HG02678 (cell line): Measurements from ENCODE around the gene KCND1.

Source experiments
- ATAC-seq: cut with Tn5 transposase; IDR thresholded peaks from one replicate; pipeline ENCODE4 v1.9.1; 2021; ENCODE audit warnings: mild to moderate bottlenecking, moderate library complexity; ENCODE audit not compliant: unreplicated experiment

Gene KCND1

DNA sequence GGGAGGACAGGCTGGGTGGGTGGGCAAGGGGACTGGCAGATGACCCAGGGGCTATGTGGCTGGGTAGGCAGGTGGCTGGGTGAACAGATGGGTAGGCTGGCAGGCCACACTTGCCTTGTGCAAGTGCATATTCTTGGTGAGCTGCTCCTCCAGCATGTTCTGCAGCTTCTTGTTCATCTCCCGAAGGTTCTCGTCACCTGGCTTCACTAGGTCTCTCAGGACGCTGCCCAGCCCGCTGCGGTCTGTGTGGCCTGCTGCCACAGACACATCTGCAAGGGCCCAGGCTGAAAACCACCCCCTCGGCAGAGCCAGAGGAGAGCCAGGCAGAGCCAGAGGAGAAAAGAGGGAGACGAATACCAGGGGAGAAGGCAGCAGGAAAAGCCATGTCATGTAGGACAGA, 3.4 kb upstream of the KCND1 start:
- ATAC-seq: no peak

DNA sequence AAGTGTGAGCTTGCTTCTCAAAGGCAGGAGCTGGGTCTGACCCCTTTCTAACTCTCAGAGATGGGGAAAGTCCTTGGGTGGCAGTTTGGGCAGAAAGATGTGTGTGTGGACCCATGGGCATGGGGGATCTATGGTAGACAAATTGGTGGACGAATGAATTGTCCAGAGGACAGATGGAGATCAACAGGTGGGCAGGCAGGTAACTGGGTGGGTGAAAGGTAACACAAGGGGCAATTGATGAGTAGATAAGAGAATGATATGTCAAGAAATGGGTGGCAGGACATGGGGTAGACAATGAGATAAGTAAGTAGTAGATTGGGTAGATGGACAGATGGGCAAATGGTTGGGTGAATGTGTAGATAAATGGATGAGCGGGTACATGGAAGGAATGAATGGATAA, 2.9 kb upstream of the KCND1 start:
- ATAC-seq: no peak

DNA sequence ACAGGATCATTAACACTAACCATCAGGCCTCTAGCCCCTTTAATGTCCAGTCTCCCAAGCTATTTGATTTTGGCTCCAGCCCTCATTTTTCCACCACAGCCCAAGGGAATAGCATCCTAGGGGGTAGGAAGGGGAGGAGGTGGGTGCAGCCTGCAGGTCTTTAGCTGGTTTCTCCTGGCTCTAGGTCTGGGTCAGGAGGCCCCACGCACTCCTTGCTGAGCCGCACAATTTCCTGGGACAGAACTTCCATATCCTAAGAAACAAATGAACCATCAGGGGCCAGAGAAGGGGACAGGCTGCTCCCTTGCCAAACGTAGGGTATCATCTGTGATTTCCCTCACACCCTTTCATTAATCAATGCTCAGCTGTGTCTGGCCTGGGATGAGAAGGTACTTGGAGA, 2.4 kb upstream of the KCND1 start:
- ATAC-seq: no peak

DNA sequence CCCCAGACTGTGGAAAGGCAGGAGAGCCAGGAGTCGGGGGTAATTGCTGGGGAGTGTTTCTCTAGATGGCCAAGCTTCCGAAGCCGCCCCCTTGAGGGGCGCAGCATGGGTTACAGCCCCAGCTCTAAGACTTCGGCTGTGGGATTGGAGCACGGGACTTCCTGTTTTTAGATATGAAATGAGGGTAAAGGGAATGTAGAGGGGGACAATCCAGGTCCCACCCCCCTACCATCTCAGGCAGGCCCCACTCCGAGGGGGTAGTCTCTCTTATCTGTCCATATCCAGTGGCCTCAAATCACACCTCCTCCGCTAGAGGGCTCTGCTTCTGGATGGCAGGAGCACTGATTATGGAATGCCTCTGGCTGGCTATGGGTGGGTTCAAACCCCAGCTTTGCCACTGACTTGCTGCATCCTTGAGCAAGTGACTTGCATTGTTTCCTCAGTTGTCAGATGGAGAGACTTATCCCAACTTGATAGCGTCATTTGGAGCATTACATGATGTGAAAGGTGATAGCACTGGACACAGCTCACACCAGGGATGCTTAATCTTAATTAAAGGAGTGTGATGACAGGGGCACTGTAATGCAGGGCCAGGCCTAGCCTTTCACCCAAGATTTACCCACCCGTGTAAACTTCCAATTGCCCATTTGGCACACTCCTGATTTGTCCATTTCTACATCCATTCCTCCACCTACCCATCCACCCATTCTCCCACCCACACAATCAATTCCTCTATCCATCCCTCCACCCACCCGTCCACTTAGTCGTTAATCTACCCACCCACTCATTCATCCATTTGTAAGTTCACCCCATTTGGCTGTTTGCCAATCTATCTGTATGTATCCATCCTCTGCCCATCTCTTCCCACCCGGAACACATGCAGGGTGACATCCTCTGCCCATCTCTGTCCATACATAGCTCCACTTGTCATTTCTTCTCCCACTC, 848 bp upstream of the KCND1 start:
- ATAC-seq: no peak

DNA sequence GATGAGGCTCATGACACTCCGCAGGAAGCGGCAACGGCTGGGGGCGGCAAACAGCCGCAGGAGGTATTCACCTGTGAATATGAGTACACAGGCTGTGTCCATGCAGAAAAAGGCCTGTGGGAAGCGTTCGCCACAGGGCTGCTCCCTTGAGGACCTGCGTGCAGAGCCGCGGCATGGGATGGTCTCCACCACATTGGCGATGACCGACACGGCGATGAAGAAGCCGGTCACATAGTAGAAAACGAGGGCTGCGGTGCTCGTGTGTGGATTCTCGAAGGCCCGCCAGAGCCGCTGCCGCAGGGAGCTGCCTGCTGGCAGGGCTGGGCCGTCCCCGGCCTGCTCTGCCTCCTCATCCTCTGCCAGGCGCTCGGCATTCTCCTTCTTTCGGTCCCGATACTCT, 2.2 kb downstream of the KCND1 start:
- no peak for ATAC-seq

DNA sequence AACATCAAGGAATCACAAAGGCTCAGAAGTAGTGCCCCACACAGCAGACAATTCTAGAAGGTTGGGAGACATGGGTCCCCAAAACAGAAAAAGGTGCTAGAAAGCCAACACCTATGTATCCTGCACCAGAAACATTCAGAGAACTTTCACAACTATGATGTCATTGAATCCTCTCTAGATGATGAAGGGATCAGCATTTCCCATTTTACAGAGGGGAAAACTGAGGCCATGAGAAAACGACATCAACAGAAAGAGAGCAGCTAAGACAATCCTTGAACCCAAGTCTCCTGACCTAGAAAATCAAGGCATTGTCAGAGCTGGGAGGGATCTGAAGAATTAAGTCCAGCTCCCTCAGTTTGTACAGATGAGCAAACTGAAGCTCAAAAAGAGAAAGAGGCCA, 3.3 kb downstream of the KCND1 start:
- ATAC-seq: no peak

DNA sequence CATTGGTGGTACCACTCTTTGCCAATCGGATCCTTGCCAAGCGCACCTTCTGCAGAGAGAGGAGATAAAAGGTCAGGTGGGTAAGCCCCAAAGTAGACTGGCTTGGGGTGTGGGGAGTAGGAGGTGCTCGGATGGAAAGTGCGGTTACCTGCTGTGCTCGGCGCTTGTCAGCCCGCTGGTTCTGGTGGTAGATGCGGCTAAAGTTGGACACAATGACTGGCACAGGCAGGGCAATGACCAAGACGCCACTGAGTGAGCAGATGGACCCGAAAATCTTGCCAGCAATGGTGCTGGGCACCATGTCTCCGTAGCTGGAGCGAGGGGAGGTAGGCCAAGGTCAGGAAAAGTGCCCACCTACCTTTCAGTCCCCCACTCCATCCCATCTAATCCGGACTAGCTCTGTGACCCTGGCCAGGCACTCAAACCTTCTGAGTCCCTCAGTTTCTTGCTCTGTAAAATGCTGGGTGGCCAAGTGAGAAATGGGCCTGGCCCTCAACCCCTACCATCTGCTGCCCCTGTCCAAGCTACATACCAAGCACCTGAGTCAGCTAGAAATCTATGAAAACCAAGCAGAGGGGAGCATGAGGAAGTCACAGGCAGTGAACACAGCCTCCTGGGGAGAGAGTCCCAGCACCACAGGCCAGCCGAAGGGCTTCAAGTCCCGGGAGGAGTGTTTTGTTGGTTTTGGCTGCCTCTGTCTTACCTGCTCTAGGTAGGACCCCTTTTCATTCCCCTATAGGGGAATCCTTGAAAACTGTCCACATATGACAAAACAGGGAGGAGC, 4.7 kb downstream of the KCND1 start:
- ATAC-seq: no peak

DNA sequence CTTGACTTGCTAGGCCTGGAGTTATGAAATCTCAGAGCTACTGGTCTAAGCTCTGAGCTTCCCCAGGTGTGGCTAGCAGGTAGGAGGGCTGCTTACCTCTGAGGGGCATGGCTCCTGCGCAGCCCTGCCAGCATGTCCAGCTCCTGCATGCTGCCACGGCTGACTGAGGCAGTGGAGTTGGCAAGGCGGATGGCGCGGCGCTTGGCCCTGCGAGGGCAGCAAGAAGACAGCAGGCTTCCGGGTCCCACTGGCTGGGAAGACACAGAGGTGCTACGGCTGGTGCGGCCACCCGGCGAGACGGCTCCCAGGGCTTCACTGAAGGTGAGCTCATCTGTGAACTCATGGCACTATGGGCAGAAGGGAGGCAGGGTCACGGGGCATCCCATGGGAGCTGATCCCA, 5.7 kb downstream of the KCND1 start:
- ATAC-seq: no peak

DNA sequence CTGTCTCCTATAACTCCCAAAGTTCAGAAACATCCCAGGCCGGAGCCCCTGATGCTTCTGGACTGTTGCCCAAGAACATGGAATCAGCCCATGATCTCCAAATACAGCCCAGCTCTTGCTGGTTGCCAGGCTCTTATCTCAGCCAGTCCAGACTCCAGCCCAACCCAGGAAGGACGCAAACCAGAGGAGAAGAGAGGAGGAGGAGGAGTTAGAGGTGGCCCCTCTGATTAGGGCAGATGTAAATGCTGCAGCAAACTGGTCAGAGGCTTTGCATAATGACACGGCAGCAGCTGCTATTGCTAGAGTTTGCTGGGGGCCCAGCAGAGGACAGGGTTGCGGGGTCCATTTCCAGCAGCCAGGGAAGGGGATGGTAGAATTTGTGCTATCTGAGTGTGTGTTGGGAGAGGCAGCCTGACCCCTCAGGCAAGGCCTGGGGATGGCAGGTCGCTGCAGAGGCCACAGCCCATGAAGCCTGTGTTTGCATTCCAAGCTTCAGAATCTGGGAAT, 10.0 kb downstream of the KCND1 start:
- ATAC-seq: no peak

DNA sequence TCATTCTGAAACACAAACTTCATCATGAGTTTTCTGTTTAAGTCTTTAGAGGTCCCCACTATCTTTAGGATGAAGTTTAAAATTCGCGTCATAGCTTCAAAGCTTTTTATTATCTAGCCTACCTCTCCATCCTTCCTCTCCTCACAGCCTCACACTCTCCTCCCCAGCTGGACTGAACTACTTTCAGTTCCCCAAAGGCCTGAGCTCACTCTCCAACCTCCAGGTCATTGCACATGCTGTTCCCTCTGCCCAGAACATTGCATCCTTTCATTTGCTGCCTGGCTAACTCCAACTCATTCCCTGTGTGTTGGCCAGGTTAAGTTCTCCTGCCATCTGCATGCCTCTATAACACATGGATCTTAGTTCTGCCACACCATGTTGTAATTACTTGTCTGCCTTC, 11.4 kb downstream of the KCND1 start:
- no peak for ATAC-seq

DNA sequence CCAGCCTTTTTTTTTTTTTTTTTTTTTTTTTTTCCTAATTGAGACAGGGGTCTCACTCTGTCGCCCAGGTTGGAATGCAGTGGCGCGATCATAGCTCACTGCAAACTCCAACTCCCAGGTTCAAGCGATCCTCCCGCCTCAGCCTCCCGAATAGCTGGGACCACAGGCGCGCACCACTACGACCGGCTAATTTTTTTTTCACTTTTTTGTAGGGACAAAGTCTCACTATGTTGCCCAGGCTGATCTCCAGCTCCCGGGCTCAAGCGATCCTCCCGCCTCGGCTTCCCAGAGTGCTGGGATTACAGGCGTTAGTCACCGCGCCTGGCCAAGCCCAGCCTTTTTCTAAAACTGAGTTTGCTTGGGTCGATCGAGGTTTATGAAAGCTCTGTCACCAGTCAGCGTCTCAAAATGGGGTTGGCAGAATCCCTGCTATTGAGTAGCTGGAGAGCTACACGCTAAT, 13.0 kb downstream of the KCND1 start:
- no peak for ATAC-seq

DNA sequence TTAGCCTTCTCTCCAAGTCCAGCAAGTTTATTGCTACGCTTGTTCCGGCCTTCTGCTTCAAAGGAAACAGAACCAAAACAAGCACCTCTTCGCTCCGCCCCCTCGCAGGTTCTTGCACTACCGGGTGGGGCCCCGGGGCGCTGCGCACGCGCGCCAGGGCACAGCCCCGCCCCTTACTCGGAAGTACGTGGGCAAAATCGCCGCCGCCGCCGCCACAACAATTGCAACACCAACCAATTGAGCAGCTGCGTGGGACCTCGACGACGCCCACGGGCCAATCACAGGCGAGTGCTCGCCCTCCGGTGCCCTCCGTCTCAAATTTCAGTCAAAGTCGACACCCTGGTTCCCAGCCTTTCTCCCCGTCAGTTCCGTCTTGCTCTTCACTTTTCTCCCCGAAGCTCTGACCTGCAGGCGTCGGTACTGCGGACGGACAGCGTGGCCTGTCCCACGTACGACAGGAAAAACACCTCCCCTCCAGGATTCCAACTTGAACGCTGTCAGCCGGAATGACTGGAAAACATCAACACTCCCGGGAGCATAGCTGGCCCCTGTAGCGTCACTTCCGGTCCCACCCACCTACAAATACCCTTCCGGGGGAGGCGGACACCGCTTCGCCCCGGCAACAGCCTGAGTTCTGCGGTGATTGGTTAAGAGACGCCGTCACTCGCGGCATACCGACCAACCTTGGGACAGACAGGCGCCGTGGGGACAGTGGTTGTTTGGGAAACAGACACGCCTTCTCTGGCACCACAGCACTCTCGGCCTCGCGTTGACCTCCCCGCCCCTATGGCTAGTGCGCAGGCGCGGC, 13.6 kb downstream of the KCND1 start:
- ATAC-seq: peak; percentile 86

DNA sequence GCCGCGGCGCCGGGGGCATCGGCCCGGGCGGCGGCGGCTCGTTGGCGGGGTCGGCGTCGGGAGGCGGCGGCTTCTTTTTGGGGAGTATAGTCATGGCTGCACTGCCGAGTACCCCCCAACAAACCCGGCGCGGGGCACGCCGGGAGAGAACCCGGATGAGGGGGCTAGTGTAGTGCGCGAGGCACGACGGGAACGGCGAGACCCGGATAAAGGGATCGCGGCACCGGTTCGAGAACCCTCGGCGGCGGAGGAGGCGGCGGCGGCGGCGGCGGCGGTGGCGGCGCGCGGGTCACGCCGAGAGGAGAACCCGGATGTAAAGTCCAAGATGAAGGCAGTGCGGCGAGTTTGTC, 14.2 kb downstream of the KCND1 start, which contains the start of gene OTUD5:
Gene OTUD5, minus strand, starts transcription at position 131 of the 350 bp plus-strand sequence. Its CDS starts 37 bp downstream, at position 94.
- peak; percentile 36 for ATAC-seq

DNA sequence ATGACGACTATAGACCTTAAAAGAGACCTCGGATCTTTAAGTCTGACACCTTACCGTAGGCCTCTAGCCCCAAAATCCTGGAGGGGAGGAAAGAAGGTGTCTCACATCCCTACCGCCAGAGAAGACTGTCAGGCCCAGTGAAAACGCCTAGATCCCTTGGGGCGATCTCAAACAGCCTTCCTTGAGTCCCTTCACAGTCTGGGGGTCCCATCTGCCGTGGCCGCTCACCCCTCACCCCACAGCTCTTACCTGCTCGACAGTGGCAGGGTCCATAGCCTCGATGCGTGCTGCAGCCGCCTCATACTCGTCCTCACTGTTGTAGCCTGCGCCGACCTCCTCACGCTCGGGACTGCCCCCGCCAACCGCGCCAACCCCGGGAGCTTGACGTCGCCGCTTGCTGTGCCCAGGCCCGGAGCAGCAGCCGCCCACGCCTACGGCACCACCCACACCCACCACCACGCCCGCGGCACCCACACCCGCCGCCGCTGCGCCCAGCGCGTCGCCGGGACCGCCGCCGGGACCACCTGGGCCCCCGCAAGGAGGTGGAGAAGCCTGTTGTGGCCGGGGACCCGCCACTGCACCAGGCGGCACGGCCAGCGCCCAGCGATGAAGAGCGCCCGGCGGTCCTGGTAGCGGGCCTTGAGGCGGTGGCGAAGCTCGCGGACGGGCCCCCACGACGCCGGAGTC, 14.8 kb downstream of the KCND1 start:
- ATAC-seq: no peak

DNA sequence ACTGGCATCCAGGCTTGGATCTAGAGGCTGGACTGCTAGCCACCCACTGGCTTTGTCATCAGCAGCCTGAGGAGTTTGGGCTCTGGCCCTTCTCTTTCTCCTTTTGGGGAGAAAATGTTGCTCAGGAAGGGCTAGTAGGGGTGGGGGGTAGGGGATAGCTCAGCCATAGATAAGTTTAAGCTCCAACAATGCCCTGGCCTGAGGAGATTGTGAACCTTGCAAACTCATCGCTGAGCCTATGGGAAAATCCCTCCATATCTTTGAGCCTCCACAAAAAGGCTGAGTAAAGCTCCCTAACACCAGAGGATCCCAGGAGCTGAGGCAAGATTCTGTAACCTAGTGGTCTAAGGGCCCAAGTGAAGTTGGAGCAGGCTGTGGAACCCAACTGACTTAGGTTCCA, 23.1 kb downstream of the KCND1 start:
- no peak for ATAC-seq

DNA sequence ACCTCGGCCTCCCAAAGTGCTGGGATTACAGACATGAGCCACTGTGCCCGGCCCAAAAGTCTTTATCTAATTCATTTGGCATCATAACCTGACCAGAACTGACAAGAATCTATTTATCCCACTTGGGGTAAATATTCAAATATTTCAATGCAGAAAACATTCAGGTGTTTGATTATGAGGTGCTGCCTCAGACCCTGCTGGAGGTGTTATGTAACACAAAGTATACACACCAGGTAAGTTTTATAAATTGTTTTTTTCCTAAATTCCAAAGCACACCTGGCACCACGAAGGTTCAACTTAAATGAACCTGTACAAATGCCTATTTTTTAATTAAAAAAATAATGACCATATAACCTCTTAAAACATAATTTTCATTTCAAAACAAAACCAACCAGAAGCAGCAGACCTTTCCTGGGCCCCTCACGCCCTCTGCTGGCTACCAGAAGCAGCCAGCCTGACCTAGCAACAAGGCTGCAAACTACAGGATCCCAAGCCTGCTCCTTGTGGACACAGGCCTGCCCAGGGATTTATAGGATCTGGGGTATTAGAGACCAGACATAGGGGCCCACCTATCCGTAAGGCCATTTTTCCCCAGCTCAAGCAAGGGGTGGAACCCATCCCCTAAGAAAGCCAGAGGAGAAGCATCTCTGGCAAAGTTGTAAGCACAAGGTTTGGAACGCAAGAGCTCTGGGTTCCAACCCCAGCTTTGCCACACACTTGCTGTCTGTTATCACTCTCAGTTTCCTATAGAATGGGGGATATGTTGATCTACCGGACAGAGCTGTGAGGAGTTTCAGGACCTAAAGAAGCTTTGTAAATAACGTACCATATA, 25.9 kb downstream of the KCND1 start:
- no peak for ATAC-seq

DNA sequence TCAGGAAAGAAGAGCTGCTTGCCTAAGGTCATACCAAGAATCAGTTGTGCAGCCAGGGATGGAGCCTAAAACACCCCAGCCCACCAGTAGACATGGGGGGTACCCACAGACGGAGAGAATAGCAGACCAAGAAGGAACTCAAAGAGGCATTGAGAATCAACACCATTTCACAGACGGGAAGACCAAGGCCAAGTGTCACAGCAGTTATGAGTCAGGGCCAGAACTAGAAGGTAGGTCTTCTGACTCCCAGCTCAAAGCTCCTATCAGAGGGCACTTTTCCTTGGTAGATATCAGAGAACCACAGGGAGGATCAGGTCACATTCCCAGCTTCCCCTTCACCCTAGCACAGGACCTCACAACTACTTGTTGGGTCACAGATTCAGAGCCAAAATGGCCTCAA, 28.7 kb downstream of the KCND1 start:
- ATAC-seq: no peak

DNA sequence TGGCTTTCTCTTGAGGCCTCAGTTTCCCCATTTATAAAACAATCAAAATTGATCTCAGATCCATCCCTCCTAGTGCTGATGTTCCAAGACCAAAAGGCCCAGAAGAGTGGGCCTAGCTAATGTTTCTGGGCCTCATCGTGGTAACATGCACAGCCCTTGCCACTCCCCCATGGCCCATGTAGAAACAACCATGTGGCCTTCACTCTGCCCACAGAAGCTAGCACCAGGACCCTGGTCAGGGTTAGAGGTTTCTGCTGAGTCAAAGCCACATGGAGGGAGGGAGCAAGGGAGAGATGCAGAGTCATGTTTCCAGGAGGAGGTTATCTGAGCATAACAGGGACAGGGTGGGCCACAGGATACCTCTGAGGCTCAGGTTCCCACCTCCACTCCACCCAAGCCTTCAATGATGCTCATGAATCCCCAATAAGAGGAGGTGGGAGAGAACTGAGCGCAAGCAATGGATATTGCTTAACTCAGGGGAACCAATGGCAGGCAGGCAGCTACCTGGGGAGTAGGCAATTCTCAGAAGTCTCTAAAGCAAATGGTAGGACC, 31.2 kb downstream of the KCND1 start:
- no peak for ATAC-seq

DNA sequence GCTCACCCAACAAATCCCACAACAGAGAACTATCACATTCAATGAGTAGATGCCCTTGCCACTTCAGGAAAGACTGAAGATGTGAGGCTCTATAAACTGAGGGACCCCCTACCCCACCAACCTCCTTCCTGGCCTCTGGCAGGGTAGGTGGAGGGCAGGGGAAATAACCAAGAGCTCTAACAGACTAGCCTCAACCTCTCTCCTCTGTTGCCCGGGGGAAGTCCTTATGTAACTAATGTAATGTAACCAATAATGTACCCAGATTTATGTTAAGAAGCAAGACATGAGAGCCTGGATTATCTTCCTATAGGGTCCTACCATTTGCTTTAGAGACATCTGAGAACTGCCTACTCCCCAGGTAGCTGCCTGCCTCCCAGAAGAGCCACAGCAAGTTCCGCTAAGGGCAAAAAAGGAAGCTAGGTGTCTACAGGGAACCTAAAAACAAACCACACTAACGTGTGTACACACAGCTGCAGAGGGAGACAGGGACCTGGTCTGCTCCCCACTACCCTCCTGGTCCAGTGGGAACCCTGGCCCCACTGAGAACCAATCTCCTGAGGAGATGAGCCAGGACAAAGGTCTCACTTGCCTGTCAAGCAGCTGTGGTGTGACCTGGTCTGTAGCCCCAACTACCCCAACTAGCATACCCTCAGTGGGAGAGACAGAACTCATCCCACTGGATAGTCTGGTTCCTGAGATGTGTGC, 32.0 kb downstream of the KCND1 start:
- ATAC-seq: no peak
